GM21381 (cell line): ENCODE measurements around the gene IARS1.

Experiments
- ATAC-seq: cut with Tn5 transposase; IDR thresholded peaks from one replicate; pipeline ENCODE4 v1.9.1; 2021; ENCODE audit warnings: mild to moderate bottlenecking, moderate library complexity; ENCODE audit not compliant: unreplicated experiment

IARS1 gene

DNA sequence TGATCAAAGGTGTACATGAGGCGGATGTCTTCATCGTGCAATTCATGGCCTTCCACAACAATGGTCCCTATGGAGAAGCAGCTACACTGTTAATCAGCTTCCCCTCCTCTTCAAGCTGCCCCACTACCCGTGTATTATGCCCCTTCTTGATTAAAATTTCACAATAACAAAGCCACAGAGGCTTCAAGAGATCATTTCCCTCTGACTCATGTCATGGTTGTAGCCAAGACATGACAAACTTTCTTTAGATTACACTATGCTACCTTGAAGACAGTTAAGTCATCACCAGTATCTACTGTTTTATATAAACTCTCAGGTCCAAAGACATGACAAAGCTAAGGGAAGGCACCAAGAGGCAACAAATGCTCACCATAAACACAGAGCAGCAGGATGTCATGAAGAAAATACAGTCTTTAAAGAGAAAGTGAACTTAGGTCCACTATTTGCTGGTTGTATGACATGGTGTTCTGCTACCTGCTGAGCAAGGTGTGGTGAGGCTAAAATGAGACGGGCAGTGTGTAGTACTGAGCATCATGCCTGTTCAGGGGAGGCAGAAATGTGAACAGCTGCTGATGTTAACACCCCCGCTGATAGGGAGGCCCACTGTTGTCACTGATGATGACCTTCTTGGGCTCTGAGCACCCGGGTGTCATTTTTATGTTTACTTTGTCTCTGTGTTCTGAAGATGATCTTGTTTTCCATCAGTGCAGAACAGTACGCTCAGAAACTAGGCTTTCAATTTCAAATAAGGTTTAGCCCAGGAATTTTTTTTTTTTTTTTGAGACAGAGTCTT is 48.3 kb downstream of the IARS1 start:
- no peak for ATAC-seq
